NB4 (cell line): ENCODE measurements around the gene SFTPA1.

Experiments
- POLR2A ChIP-seq: IDR thresholded peaks from 2 replicates; pipeline ENCODE4 v1.6.1; 2011; ENCODE audit warnings: mild to moderate bottlenecking; ENCODE audit not compliant: insufficient read length; ENCODE audit errors: extremely low read depth
- TF ChIP-seq, protein P1 (sequence below): IDR thresholded peaks from 2 replicates; pipeline ENCODE4 v1.6.1; 2011; ENCODE audit warnings: low read depth, low read length
- TF ChIP-seq, protein P2 (sequence below): IDR thresholded peaks from one replicate; pipeline ENCODE4 v1.5.1; 2012; ENCODE audit warnings: low read depth, low read length

DNA sequence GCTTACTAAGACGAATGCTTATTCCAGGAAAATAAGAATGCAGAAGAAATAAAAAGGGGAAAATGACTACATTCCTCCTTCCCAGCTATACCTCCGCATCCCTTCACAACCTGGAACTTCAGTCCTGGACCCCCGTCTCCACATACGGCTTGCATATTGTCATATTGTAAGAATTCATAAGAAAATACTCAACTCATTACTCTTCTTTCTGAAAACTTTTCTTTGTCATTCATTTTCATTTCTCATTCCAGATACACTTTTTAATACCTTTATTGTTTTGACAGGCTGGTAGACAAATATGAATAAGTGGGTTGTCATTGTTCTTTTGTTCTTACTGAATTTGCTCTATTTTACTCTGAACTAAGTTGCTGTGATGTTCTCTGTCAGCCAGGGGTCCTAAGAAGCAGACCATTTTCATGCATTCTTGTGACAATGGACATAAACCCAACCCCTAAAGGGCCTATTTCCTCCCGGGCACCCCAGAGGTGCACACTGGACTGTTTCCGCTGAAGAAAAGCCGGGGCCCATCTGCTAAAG, 27.2 kb upstream of the SFTPA1 start:
- TF ChIP-seq POLR2A: no peak
- TF ChIP-seq, protein P1, sequence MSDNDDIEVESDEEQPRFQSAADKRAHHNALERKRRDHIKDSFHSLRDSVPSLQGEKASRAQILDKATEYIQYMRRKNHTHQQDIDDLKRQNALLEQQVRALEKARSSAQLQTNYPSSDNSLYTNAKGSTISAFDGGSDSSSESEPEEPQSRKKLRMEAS: no peak
- TF ChIP-seq, protein P2, sequence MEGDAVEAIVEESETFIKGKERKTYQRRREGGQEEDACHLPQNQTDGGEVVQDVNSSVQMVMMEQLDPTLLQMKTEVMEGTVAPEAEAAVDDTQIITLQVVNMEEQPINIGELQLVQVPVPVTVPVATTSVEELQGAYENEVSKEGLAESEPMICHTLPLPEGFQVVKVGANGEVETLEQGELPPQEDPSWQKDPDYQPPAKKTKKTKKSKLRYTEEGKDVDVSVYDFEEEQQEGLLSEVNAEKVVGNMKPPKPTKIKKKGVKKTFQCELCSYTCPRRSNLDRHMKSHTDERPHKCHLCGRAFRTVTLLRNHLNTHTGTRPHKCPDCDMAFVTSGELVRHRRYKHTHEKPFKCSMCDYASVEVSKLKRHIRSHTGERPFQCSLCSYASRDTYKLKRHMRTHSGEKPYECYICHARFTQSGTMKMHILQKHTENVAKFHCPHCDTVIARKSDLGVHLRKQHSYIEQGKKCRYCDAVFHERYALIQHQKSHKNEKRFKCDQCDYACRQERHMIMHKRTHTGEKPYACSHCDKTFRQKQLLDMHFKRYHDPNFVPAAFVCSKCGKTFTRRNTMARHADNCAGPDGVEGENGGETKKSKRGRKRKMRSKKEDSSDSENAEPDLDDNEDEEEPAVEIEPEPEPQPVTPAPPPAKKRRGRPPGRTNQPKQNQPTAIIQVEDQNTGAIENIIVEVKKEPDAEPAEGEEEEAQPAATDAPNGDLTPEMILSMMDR: no peak
